GM18520 (cell line): ENCODE results near the gene SKA1.
"Not testable (repeated sequence)": the region's sequence is repeated elsewhere in the genome, so short reads cannot be mapped to it uniquely, and the experiment has no call there.

Experiments used
- ATAC-seq: cut with Tn5 transposase; IDR thresholded peaks from one replicate; pipeline ENCODE4 v1.9.1; 2021; ENCODE audit not compliant: unreplicated experiment

Gene SKA1

DNA sequence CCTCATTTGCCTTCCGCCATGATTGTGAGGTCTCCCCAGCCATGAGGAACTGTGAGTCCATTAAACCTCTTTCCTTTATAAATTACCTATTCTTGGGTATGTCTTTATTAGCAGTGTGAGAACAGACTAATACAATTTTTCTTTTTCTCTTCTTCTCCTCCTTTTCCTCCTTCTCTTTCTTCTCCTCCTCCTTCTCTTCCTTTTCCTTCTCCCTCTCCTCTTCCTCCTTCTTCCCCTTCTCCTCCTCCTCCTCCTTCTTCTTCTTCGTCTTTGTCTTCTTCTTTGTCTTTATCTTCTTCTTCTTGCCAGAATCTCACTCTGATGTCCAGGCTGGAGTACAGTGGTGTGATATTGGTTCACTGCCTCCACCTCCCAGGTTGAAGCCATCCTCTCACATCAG lies 20.2 kb downstream of the SKA1 start:
- ATAC-seq: no peak

DNA sequence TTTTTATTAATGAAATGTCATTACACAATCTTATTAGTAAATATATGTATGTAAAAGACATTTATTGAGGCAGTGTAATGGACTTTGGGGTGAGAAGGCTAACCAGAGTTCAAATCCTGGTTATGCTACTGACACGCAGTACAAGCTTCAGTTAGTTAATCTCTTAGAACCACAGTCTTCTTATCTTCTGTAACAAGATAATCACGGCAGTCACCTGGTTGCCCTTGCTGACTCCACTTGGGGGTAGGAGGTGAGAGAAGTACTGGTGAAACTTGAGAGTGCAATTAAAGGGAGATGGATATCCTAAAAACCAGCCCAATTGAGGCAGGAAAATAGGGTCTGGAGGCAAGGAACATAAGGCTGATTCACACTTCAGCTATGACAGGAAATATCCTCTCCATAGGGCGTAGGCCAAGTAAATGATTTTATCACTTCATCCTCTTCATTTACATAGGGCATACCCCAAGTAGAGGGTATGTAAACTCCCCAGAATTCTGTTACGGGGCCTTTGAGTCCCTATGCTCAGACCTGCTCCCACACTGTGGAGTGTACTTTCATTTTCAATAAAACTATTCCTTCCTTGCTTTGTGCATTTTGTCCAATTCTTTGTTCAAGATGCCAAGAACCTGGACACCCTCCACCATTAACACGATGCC lies 21.3 kb downstream of the SKA1 start:
- no peak for ATAC-seq

DNA sequence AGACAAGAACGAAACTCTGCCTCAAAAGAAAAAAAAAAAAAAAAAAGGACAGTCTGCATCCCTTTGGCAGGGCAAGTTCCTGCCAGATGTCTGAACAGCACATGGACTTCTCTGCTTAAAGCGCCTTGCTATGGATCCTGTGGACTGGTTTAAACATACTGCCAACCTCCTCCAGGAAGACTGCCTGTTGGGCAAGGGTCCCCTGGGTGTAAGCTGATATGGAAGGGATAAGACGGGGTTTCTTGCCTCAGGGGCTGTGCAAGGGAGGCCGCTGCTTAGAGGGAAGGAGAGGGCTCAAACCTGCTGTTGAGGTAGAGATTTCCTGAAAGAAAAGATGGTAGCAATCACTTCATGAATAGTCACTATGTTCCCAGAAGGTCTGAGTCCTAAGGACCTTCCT lies 22.2 kb downstream of the SKA1 start:
- ATAC-seq: no peak

DNA sequence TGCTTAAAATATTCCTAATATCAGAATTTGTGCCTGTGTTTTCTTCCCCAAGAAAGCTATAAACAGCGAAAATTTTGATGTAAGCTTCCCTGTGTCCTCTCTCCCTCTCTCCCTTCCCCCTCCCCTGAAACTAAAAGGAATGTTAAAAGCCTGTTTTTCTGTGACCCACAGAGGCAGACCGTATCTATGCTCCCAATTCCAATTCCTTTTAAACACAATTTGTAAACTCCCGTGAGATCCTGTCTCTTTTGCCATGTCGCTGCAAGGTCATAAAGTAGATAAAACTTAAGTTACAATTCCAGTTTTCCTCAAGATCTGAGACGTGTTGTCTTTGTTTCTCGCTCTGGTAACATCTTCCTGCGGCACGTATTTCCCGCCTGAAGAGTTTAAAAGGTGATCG lies 23.3 kb downstream of the SKA1 start:
- no peak for ATAC-seq

DNA sequence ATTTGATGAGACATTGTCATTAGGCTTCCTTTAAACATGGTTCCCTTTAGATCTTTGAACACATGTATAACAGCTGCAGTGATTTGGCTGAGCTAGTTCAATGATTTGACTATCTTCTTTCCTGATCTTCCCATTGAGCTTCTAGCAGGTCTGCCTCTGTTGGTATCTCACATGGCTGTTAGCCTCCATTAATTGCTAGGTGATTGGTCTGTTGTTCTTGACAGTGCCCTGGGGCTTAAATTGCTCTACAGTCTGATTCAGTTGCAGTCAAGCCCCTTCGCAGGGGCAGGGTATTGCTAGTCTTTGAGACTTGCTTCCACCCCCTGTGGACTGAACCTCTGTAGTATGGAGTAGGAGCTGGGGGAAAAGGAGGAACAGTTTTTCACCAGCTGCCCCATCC lies 24.1 kb downstream of the SKA1 start:
- no peak for ATAC-seq

DNA sequence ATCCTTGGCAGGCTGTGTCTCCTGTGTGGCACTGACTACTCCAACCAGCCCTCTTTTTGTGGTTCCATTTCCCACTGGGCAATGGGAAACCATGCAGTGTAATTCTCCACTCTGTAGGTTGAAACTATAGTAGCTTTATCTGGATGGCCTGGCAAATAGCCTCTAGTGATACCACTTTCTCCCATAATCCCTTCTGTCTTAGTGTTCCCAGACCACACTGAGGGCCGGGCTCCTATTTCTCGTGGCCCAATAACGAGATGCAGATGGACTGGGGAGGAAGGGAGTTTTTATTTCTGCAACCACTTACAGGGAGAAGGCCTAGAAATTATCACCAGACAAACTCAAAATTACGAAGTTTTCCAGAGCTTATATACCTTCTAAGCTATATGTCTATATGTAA lies 24.7 kb downstream of the SKA1 start:
- no peak for ATAC-seq

DNA sequence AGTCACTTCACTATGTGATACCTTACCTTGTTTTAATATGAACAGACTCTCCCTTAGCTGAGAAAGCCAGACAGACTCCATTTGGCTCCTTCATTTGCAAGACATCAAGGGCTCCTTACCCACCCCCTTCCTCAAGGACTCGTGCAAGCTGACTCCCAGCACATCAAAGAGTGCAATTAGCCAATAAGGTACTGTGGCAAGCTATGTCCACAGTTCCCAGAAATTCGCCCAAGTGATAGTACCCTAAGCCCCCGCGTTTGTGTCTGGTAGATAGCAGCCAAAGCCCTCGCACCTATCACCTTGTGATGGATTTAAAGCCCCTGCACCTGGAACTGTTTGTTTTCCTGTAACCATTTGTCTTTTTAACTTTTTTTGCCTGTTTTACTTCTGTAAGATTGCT lies 25.6 kb downstream of the SKA1 start:
- not testable (repeated sequence) for ATAC-seq

DNA sequence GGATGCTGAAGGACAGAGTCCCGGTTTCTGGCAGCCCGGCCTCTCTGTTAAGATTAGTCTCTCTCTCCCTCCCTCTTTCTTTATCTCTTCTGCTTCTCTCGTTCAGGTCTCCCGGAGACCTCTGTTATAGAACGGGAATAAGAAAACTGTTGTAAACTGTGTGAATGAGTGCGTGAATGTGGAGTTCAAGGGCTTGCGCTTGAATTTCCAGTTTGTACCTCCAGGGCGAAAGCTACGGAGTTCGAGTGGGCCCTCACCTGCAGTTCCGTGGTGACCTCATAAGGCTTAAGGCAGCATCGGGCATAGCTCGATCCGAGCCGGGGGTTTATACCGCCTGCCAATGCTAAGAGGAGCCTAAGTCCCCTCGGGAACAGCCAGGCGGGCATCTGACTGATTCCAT lies 26.4 kb downstream of the SKA1 start:
- ATAC-seq: no peak

DNA sequence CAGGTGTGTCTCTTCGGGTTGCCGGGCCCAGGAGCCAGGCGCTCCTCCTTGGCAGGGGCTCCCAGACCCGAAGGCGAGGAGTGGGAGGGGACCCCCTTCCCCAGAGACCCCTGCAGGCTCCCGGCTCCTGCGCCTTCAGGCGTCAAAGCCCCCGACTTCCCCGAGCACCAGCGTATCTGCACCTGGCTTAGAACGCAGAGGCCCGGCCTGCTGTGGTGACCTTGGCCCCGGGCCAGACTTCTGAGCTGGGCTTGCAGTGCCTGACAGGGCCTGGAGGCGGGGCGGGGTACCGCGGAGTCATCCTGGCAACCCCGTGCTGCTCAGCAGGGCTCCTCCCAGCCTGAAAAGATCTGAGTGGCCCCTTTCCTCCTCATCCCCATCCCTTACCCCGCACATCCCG lies 27.0 kb downstream of the SKA1 start:
- ATAC-seq: no peak

DNA sequence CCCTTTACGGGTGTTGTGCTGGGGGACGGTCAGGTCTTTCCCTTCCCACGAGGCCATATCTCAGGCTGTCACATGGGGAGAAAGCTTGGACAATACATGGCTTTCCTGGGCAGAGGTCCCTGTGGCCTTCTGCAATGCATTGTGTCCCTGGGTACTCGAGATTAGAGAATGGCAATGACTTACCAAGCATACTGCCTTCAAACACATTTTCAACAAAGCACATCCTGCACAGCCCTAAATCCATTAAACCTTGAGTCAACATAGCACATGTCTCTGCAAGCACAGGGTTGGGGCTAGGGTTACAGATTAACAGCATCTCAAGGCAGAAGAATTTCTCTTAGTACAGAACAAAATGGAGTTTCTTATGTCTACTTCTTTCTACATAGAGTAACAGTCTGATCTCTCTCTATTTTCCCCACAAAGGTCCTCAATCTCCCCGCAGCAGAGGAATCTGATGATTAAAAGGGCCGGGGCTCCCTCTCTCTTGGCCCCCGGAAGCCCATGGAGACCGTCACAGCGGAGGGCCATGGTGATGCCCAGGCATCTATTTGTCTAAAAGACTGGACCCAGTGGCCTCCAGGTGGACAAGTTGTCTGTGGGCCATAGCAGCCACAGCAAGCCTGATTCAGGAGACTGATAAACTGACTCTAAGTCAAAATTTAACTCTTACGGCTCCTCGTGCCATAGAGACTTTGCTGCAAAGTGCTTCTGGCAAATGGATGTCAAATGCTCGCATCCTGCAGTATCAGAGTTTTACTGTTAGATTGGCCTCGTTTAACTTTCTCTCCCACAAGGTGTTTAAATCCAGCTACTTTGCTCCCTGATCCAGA lies 30.1 kb downstream of the SKA1 start:
- ATAC-seq: not testable (repeated sequence)

DNA sequence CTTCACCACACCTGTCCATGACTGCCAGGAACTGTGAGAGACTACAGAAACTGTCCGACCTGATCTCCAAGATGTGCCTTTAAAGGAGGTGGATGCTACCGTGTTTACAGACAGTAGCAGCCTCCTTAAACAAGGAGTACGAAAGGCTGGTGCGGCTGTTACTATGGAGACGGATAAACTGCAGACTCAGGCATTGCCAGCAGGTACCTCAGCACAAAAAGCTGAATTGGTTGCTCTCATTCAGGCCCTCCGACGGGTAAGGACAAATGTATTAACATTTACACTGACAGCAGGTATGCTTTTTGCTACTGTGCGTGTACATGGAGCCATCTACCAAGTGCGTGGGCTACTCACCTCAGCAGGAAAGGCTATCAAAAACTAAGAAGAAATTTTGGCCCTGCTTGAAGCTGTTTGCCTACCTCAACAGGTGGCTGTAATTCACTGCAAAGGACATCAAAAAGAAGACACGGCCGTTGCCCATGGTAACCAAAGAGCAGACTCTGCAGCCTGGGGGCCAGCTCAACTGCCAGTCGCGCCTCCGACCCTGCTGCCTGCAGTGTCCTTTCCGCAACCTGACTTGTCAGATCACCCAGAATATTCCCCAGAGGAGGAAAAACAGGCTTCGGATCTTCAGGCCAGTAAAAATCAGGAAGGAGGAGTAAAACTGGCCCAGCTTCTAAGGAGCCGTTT lies 30.9 kb downstream of the SKA1 start:
- no peak for ATAC-seq

DNA sequence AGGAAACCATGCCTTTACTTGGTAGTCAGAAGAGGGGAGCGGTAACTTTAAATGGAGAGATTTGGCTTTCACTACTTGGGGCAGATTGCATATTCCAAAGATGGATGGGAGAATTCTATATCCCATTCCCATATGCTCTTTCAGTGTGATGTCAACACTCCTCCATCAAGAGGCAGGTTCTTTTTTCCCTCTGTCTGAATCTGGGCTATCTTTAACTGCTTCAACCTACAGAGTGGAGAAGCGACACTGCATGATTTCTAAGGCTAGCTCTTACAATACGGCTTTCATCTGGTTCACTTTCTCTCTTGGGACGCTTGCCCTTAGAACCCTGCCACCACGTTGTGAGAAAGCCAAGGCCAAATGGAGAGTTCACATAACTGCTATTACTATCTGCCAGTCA lies 34.4 kb downstream of the SKA1 start:
- no peak for ATAC-seq

DNA sequence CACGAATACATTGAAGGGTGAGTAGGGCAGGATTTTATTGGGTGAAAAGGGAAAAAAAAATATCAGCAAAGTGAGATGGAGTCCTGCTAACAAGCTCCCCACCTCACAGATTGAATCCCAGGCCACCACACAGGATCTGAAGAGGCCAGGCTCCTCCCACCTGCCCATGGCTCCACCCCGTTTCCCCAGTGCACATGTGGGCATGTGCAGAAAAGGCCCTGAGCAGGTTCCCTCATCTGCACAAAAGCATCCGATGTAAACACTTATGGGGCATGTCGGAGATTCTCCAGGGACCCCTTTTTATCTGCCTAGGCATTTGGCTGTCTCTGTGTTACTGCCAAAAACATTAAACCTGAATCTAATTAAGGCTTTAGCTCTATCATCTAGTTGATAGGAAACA lies 35.2 kb downstream of the SKA1 start:
- ATAC-seq: no peak

DNA sequence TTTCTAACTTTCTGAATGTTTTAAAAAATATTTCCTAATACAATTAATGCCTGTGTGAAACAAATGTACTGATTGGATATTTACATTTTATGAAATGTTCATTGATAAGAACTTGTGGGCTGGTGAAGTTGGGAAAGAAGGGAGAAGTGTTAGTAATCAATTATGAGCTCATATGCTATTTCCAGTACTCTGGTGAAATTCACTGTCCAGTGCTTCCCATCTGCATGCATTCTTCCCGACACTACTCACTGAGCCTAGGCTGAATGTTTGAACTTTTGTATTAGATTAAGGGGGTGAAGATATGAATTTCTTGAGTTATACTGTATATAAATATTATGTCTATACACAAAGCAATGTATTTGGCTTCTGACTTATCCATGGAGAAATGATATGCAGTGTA lies 36.0 kb downstream of the SKA1 start:
- ATAC-seq: no peak

DNA sequence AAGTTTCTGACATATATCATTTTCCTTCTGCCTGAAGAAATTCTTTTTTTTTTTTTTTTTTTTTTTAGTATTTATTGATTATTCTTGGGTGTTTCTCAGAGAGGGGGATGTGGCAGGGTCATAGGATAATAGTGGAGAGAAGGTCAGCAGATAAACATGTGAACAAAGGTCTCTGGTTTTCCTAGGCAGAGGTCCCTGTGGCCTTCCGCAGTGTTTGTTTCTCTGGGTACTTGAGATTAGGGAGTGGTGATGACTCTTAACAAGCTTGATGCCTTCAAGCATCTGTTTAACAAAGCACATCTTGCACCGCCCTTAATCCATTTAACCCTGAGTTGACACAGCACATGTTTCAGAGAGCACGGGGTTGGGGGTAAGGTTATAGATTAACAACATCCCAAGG lies 42.0 kb downstream of the SKA1 start:
- not testable (repeated sequence) for ATAC-seq

DNA sequence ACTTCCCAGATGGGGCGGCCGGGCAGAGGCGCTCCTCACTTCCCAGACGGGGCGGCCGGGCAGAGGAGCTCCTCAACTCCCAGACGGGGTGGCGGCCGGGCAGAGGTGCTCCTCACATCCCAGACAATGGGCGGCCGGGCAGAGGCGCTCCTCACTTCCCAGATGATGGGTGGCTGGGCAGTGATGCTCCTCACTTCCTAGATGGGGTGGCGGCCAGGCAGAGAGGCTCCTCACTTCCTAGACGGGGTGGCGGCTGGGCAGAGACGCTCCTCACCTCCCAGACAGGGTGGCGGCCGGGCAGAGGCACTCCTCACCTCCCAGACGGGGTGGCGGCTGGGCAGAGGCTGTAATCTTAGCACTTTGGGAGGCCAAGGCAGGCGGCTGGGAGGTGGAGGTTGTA lies 42.9 kb downstream of the SKA1 start:
- not testable (repeated sequence) for ATAC-seq

DNA sequence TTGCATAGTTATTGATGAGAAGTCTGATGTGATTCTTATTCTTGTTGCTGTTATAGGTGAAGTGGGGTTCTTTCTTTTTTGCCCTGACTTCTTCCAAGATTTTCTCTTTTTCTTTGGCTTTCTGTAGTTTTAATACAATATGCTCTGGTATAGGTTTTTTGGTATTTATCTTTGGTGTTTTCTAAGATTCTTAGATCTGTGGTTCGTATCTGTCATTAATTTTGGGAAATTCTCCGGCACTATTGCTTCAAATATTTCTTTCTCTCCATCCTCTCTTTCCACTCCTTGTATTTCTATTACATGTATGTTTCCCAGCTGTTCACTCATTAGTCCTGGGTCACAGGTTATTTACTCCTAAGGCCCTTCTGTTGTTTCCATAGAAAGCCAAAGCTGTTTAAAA lies 43.8 kb downstream of the SKA1 start:
- no peak for ATAC-seq

DNA sequence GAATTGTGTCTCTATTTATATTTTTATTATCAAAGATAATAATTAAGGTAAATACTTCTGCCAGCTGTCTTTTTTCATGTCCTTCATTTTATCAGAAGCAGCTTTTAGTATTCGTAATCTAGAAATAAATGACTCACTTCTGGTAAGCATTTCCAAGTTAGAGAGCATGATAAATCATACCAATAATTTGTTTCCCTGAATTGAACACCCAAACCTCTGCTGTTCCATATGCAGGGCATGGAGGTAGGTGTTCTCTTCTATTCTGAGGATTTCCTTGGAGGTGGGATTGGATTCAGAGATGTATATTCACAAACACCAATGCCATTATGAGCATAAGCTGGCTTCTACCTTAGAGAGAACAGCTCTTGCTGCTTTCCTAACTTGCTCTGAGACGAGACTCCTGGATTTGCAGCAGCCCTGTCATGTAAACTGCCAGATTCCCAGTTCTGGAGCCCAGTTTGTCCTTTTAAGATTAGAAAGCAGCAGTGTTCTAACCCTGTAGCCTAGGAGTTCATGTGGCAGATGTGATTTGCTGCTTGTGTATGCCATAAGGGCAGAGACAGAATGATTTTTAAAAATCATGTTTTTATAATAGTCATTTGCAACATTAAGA lies 47.5 kb downstream of the SKA1 start:
- no peak for ATAC-seq

DNA sequence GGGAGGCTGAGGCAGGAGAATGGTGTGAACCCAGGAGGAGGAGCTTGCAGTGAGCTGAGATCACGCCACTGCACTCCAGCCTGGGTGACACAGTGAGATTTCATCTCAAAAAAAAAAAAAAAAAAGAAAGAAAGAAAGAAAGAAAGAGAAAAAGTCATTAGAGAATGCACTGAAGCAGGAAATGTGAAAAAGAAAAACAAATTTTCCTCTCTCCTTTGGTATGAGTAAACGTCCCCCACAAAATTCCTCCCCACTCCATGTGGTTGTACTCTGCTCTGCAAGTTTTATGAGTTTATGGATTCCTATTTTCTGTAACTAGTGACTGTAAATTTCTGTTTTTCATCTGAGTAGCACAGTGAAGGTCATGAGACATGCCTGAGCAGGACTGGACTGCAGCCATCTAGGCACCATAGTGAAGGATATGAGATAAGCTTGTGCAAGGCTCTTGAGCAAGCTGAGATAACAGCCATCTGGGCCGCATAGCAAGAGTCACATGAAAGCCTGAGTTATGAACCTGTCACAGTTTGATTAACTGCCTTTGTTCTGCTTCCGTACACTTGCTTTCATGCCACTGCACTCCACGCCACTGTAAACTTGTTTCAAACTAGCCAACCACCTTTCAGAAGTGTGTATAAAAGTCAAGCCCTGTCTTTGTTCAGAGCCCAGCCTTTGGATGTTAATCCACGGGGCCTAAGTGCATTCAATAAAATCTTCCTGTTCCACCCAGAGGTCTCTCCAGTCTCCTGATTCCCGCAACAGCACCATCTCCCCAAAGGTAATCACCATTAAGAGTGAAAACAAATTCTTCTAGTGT lies 50.2 kb downstream of the SKA1 start:
- no peak for ATAC-seq

DNA sequence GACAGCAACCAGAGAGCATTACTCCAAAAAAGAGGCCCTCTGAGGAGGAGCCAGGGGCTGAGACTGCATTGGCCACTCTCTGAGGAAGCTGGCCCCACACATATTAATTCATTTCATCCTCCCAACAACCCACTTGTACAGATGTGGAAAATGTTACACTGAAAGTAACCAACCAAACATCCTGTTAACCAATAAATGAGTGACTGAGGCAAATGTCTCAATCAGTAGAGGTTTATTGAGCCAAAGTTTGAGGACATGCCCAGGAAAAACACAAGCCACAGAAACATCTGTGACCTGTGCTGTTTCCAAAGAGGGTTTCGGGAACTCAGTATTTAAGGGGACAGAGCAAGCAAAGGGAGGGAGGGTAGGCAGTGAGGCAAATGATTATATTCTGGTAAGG lies 53.0 kb downstream of the SKA1 start:
- ATAC-seq: no peak
